ENCODE results near the gene FOXR1.

FOXR1 gene, protein sequence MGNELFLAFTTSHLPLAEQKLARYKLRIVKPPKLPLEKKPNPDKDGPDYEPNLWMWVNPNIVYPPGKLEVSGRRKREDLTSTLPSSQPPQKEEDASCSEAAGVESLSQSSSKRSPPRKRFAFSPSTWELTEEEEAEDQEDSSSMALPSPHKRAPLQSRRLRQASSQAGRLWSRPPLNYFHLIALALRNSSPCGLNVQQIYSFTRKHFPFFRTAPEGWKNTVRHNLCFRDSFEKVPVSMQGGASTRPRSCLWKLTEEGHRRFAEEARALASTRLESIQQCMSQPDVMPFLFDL

DNA sequence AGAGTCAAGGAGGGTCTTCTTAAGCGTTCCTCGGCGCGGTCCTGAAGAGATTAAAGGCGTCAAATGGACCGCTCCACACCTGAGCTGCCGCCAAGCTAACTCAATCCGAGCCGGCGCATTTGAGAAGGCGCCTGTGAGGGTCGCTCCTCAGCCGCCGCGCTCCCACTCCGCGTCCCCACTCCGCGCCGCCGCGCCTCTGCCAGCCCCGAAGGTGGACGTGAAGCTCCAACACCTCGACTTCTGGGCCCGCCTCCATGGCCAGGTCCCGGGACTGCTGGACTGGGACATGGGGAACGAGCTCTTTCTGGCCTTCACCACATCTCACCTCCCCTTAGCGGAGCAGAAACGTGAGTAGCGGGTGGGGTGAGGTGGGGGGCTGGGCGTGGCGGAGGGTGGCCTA, at the start of gene FOXR1:
FOXR1 (plus strand) TSS at position 116 of the 400 bp plus-strand sequence; CDS start at position 287, 171 bp downstream.
- DNase-seq, result no peak

- DNase-seq, result peak; percentile 36
Observed at GRCh38 chr11:118921929-118922744, 49.4 kb upstream of the FOXR1 start.

- no peak for DNase-seq
Observed at GRCh38 chr11:118922745-118923627, 48.6 kb upstream of the FOXR1 start.

- DNase-seq, result no peak
Observed at GRCh38 chr11:118923721-118924587, 47.6 kb upstream of the FOXR1 start.

GRCh38 chr11:118924591-118925585, 46.7 kb upstream of the FOXR1 start:
- DNase-seq, result peak; percentile 68

DNA sequence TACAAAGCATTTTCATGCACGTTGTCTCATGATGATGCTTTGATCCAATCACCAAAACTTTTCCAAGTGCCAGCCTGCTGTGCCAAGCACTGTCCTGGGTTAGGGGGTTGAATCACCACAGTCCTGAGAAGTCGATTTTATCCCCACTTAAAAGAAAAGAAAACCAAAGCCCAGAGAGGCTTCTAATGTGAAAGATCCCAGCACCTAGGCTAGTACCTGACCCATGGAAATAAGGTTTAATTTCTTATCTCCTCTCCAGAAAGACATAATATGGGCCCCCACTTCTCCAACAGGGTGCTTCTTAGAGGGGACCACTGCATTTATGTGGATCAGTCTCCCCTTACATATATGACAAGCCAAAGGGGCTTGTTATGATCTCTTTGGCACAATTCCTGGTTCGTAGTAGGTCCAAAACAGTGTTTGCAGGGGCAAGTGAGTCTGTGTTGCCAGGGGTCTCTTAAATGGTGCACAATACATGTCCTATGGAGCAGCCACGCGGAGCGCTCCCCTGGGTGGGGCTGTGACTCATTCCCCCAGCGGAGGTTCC, 43.9 kb upstream of the FOXR1 start:
- DNase-seq, result no peak

- DNase-seq, result peak; percentile 98
Observed at GRCh38 chr11:118928101-118928869, 43.3 kb upstream of the FOXR1 start.

DNA sequence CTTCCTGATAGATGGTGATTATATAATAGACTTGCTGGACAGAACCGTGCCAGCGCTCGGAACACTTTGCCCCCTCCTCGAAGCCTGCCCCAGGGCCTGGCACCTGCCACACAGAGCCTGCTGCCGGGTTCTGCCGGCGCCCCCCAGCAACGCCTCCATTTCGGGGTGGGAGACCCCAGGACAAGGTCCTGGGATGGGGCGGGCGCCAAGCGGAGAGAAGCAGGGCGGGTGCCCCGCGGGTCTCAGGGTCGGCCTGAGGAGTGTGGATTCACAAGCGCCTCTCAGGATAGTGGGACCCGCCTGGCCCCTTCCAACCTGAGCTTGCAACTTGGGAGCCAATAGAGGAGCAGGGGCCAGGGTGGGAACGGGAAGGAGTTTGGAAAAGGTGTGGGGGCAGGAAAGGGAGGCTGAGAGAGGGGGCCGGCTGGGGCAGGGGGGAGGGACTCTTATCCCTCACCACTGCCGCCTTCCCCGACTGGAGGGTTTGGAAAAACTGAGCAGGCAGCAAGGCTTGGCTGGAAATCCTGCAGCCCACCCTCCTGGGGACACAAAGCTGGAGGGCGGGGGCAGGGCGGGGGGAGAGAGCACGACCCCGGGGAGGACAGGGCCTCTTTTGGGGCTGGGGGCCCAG, 42.6 kb upstream of the FOXR1 start:
- peak; percentile 88 for DNase-seq

GRCh38 chr11:118929501-118930093, 42.0 kb upstream of the FOXR1 start:
- DNase-seq, result peak; percentile 97

DNA sequence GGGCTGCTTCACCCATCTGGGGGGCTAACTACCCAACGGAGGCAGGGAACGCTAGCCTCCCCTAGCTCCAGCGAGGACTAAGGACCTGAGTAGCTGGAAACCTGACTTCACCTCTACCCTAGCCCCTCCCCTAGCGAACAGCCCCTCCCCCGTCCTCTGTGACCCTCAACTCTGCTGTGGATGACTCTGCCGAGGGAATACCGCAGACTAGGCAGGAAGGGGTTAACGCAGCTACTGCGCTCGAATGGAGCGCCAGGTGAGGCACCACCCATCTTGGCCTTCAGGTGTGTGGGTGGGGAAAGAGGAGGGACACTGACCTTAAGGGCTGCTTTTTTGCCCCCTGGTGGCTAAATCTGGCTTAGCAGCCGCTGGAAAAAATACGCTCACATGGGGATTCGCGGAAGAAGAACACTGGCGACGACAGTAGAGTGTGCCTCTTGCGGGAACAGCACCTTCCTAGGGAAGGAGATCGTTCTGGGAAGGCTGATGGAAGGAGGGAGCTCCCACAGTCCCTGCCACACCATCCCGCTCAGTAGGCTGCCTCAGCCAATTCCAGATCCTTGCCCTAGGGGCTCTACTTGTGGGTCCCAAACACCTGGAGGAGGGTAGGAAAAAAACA, 41.4 kb upstream of the FOXR1 start:
- DNase-seq, result peak; percentile 99

DNA sequence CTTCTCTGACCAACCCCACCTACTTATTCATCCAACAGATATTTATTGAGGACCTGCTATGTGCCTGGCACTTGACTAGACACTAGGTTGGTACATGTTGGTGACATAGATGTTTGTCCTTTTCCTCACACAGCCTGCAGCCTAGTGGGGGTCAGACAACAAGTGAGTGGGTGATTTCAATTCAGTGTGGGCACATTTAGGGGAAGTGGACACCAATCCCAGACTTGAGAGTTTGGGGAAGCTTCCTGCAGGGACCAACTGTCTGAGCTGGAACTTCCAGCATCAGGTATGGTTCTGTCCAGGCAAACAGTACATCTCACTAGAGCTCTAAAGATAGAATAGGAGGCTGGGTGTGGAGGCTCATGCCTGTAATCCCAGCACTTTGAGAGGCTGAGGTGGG, 40.0 kb upstream of the FOXR1 start:
- DNase-seq, result no peak

GRCh38 chr11:118933486-118933885, 38.1 kb upstream of the FOXR1 start:
- no peak for DNase-seq

GRCh38 chr11:118935376-118935775, 36.2 kb upstream of the FOXR1 start:
- DNase-seq, result no peak

DNA sequence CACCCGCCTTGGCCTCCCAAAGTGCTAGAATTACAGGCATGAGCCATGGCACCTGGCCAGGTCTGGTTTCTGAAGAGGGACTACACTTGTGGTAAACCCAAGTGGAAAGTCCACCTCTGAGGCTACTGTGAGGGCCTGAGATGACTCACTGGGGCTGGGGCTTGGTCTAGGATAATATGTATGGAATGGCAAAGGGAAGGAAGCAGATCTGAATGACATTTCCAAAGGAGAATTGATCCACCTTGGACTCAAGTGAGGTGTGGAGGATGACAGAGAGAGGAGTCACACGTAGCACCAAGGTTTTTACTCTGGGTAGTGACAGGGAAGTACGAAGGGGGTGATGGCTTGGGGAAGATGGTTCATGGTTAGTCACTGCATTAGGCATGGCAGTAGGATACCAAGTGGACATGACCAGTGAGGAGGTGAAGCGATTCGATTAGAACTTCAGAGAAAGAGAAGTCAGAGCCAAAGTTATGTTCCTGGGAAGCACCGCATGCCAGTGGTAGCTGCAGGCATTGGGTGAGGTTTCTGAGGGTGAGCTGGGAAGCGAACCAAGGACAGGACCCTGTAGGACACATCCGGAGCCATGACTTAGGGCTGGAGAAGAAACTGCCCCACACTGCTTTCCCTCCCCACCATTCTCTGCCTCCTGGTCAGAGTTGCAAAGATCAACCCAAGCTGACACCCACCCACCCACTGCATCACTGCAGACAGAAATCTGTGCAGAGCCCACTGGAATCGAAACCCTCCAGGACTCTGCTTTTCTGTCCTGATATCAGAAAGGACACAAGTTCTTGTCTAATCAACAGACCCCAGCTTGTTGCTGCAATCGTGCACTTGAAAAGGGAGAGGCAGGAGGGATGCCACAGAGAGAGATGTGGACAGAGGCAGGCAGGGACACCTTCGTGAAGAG, 32.8 kb upstream of the FOXR1 start:
- DNase-seq, result no peak

DNA sequence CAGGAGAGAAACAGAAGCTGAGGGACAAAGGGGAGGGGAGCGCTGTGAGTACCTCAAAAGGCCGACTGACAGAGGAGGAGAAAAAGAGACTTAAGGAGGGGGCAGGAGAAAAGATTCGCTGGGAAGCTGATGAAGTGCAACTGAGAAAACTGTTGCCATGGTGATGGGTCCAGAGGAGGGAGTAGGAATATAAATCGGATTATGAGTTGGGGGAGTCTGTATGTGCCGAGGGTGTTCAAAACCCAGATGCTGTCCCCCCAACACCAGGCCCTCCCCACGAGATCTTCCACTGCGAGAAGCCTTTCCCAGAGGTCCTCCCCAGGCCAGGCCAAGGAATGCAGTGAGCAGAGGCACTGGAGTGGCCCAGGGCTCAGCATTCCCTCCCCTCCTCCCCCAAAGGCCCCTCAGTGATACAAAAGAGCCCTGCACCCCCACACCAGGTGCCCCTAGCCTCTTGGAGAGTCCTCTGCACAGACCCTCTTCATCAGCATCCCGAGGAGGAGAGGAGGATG, 32.1 kb upstream of the FOXR1 start:
- no peak for DNase-seq

GRCh38 chr11:118939953-118940598, 31.5 kb upstream of the FOXR1 start:
- no peak for DNase-seq

- no peak for DNase-seq
Observed at GRCh38 chr11:118947091-118947490, 24.5 kb upstream of the FOXR1 start.
